GM18519 (cell line): ENCODE results near the gene VAPB.

Experiments used
- ATAC-seq: cut with Tn5 transposase; IDR thresholded peaks from one replicate; pipeline ENCODE4 v1.9.1; 2021; ENCODE audit warnings: mild to moderate bottlenecking, moderate library complexity; ENCODE audit not compliant: unreplicated experiment, low FRiP score

The VAPB gene

GRCh38 chr20:58473453-58474425 lies 84.7 kb downstream of the VAPB start:
- ATAC-seq, result no peak

GRCh38 chr20:58475466-58475865 lies 86.4 kb downstream of the VAPB start:
- no peak for ATAC-seq

- no peak for ATAC-seq
Measured at GRCh38 chr20:58478141-58478805, 89.2 kb downstream of the VAPB start.

GRCh38 chr20:58479726-58480440 lies 90.9 kb downstream of the VAPB start:
- ATAC-seq, result no peak

GRCh38 chr20:58480551-58481336 lies 91.7 kb downstream of the VAPB start:
- no peak for ATAC-seq

GRCh38 chr20:58481481-58482021 lies 92.5 kb downstream of the VAPB start:
- ATAC-seq, result no peak

GRCh38 chr20:58482416-58482815 lies 93.4 kb downstream of the VAPB start:
- ATAC-seq, result no peak

GRCh38 chr20:58483051-58483450 lies 94.0 kb downstream of the VAPB start:
- ATAC-seq, result no peak

GRCh38 chr20:58483470-58483869 lies 94.4 kb downstream of the VAPB start:
- no peak for ATAC-seq

- ATAC-seq, result no peak
Measured at GRCh38 chr20:58485393-58485792, 96.4 kb downstream of the VAPB start.

GRCh38 chr20:58486207-58486606 lies 97.2 kb downstream of the VAPB start:
- no peak for ATAC-seq

- no peak for ATAC-seq
Measured at GRCh38 chr20:58492074-58492718, 103.2 kb downstream of the VAPB start.

- no peak for ATAC-seq
Measured at GRCh38 chr20:58492795-58493524, 103.9 kb downstream of the VAPB start.

- no peak for ATAC-seq
Measured at GRCh38 chr20:58494923-58495622, 106.0 kb downstream of the VAPB start.

GRCh38 chr20:58495623-58496428 lies 106.8 kb downstream of the VAPB start:
- ATAC-seq, result no peak

GRCh38 chr20:58496429-58496769 lies 107.4 kb downstream of the VAPB start:
- no peak for ATAC-seq

- no peak for ATAC-seq
Measured at GRCh38 chr20:58497076-58497641, 108.1 kb downstream of the VAPB start.
